ENCODE data around the gene SLC20A1.

Gene SLC20A1

DNA sequence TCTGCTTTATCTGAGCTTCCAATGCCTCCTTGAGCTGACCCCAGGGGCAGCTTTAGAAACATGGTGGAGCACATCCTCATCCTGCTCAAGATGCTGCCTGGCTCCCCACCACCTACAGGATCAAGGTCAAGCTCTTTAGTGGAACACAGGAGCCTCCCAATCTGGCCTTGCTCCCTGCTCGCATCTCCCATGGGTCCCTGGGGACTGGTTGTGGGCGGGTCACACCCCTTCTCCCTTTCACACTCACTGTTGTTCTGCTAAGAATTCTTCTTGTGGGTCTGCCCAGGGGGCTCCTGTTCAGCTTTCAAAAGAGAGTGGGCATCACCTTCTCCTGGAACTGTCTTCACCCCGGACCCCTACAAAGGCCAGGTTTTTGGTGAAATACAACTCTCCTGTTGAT is 66.7 kb downstream of the SLC20A1 start:
- Histone ChIP-seq H3K27me3 (ENCODE audit: insufficient read depth, low read length) (peaks cover 4% of the 10 kb centered on the region; the same call in 1 of the 2 replicates), H3K4me3 (ENCODE audit: low read depth, low read length, poor library complexity, severe bottlenecking) (no peak overlapping the region), H3K79me2 (ENCODE audit: insufficient read depth, low read length) (no peaks in the 10 kb centered on the region), H3K4me1 (ENCODE audit: insufficient read depth, low read length, severe bottlenecking) (peaks cover 7% of the 10 kb centered on the region), H3F3A (ENCODE audit: insufficient read depth, low read length) (no peaks in the 10 kb centered on the region), H3K27ac (ENCODE audit: low read depth, low read length, poor library complexity, severe bottlenecking) (no peak overlapping the region), H3K36me3 (ENCODE audit: insufficient read depth, low read length) (no peaks in the 10 kb centered on the region), H3K9ac (ENCODE audit: low read length) (no peak overlapping the region), H3K9me2 (ENCODE audit: low read depth, low read length) (no peaks in the 10 kb centered on the region), H3K4me2 (ENCODE audit: low read length) (no peak overlapping the region), H3K9me3 (ENCODE audit: low read length) (no peaks in the 10 kb centered on the region), H4K20me1 (ENCODE audit: insufficient read depth, low read length) (no peaks in the 10 kb centered on the region), H2AFZ (ENCODE audit: low read length) (no peak overlapping the region)
- TF ChIP-seq, protein P1, sequence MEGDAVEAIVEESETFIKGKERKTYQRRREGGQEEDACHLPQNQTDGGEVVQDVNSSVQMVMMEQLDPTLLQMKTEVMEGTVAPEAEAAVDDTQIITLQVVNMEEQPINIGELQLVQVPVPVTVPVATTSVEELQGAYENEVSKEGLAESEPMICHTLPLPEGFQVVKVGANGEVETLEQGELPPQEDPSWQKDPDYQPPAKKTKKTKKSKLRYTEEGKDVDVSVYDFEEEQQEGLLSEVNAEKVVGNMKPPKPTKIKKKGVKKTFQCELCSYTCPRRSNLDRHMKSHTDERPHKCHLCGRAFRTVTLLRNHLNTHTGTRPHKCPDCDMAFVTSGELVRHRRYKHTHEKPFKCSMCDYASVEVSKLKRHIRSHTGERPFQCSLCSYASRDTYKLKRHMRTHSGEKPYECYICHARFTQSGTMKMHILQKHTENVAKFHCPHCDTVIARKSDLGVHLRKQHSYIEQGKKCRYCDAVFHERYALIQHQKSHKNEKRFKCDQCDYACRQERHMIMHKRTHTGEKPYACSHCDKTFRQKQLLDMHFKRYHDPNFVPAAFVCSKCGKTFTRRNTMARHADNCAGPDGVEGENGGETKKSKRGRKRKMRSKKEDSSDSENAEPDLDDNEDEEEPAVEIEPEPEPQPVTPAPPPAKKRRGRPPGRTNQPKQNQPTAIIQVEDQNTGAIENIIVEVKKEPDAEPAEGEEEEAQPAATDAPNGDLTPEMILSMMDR (IDR thresholded peaks at IDR 0.05; ENCODE audit: low read length): no peak
- no peak for TF ChIP-seq EZH2 (IDR thresholded peaks at IDR 0.05; ENCODE audit: borderline replicate concordance, low read length)

DNA sequence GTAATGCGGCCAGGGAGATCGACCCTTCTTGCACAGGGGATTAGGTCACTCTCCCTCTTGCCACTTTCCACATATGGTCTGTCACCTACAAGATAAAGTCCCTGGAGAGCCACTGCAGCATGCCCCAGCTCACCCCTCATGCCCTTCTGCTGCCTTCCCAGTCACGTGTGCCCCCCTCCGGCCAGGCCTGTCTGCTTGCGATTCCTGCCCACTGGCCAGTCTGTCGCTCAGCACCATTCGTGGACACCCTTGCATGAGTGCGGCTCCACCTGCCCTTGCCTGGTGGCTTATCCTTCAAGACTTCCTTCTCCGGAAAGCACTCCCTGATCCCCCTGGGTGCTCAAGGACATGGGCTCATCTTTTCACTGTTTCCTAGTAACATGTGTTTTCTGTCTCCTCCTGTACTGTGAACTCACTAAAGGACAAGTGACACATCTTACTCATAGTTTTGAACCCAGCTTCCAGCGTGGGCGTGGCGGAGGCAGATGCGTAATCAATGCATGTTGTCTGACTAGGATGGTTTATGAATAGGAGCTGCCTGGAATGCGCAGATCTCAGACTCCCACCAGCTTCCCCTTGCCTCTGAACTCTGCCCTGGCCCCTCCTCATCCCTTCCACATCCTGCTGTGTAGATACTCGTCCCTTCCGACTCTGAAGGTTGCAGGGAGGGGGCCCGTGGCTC is 67.3 kb downstream of the SLC20A1 start:
- Histone ChIP-seq H3K79me2 (ENCODE audit: insufficient read depth, low read length) (no peaks in the 10 kb centered on the region), H3K36me3 (ENCODE audit: insufficient read depth, low read length) (no peaks in the 10 kb centered on the region), H3K4me3 (ENCODE audit: low read depth, low read length, poor library complexity, severe bottlenecking) (no peak overlapping the region), H2AFZ (ENCODE audit: low read length) (no peak overlapping the region), H3K9me2 (ENCODE audit: low read depth, low read length) (no peaks in the 10 kb centered on the region), H3K27me3 (ENCODE audit: insufficient read depth, low read length) (peaks cover 4% of the 10 kb centered on the region; the same call in 1 of the 2 replicates), H3K27ac (ENCODE audit: low read depth, low read length, poor library complexity, severe bottlenecking) (no peak overlapping the region), H3K4me1 (ENCODE audit: insufficient read depth, low read length, severe bottlenecking) (peaks cover 5% of the 10 kb centered on the region), H3F3A (ENCODE audit: insufficient read depth, low read length) (no peaks in the 10 kb centered on the region), H4K20me1 (ENCODE audit: insufficient read depth, low read length) (no peaks in the 10 kb centered on the region), H3K4me2 (ENCODE audit: low read length) (no peak overlapping the region), H3K9me3 (ENCODE audit: low read length) (no peaks in the 10 kb centered on the region), H3K9ac (ENCODE audit: low read length) (no peak overlapping the region)
- no peak for TF ChIP-seq EZH2 (IDR thresholded peaks at IDR 0.05; ENCODE audit: borderline replicate concordance, low read length)
- TF ChIP-seq, protein P1 (IDR thresholded peaks at IDR 0.05; ENCODE audit: low read length): no peak

All from OCI-LY1 (cell line).